ENCODE data around the gene PHF10. TPM values are rescaled to one million over a fixed set of nuclear protein-coding genes. Genes with fewer than 3 reads are reported as not detected.

PHF10 gene
- total RNA-seq, 1 donor from 2014 or later = 46.1 TPM

DNA sequence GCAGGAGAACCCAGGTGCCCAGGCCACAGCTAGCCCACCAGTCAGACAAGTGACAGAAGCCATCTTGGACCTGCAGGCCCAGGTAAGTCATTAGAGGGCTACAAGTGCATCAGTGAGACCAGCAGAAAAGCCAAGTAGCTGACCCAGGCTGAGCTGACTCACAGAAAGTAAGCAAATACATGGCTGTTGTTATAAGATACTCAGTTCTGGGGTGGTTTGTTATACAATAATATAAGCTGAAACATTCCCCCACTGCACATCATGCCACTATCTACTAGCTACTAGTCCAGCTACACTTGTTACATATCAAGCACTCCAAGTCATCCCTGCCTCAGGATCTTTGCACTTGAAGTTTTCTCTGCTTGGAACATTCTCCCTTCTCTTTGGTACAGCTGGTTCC, 17.0 kb upstream of the PHF10 start:
- DNase-seq (no peak), ATAC-seq (no peak)
- no peaks in the 10 kb centered on the region for H3K4me1 ChIP-seq
- no peaks in the 10 kb centered on the region for H3K27me3 ChIP-seq
- H3K27ac ChIP-seq = no peak overlapping the region
- TF ChIP-seq, protein P1, sequence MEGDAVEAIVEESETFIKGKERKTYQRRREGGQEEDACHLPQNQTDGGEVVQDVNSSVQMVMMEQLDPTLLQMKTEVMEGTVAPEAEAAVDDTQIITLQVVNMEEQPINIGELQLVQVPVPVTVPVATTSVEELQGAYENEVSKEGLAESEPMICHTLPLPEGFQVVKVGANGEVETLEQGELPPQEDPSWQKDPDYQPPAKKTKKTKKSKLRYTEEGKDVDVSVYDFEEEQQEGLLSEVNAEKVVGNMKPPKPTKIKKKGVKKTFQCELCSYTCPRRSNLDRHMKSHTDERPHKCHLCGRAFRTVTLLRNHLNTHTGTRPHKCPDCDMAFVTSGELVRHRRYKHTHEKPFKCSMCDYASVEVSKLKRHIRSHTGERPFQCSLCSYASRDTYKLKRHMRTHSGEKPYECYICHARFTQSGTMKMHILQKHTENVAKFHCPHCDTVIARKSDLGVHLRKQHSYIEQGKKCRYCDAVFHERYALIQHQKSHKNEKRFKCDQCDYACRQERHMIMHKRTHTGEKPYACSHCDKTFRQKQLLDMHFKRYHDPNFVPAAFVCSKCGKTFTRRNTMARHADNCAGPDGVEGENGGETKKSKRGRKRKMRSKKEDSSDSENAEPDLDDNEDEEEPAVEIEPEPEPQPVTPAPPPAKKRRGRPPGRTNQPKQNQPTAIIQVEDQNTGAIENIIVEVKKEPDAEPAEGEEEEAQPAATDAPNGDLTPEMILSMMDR (IDR thresholded peaks at IDR 0.05) = no peak
- no peaks in the 10 kb centered on the region for H3K9me3 ChIP-seq
- intact Hi-C loops (cut with DNase I) = no loop called here
- no peak overlapping the region for H3K4me3 ChIP-seq
- H3K36me3 ChIP-seq = no peaks in the 10 kb centered on the region

DNA sequence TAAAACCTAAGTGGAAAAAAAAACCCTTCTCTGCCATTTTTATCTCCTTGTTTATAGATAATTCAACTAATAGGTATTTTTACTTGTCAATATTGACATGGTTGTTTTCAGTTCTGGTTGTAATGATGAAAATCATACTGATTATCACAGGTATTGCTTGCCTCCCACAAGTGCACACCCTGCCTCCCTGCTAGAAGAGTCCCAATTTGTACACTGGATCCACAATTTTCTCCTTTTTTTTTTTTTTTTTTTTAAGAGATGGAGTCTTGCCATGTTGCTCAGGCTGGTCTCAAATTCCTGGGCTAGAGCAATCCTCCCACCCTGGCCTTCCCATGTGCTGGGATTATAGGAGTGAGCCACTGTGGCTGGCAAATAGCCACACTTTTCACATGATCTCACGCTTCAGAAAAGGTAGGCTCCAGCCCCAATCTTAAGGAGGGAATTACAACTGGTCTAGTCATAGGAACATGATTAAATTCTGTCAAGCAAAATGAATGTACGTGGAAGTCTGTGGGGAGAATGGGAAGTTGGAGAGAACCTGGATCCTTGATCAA, 14.8 kb upstream of the PHF10 start:
- H3K4me3 ChIP-seq = no peak overlapping the region
- ATAC-seq (no peak), DNase-seq (no peak)
- intact Hi-C loops (cut with DNase I) = no loop called here
- H3K27ac ChIP-seq = no peak overlapping the region
- TF ChIP-seq, protein P1 (IDR thresholded peaks at IDR 0.05) = no peak
- H3K4me1 ChIP-seq = no peaks in the 10 kb centered on the region
- no peaks in the 10 kb centered on the region for H3K9me3 ChIP-seq
- no peaks in the 10 kb centered on the region for H3K27me3 ChIP-seq
- H3K36me3 ChIP-seq = no peaks in the 10 kb centered on the region

DNA sequence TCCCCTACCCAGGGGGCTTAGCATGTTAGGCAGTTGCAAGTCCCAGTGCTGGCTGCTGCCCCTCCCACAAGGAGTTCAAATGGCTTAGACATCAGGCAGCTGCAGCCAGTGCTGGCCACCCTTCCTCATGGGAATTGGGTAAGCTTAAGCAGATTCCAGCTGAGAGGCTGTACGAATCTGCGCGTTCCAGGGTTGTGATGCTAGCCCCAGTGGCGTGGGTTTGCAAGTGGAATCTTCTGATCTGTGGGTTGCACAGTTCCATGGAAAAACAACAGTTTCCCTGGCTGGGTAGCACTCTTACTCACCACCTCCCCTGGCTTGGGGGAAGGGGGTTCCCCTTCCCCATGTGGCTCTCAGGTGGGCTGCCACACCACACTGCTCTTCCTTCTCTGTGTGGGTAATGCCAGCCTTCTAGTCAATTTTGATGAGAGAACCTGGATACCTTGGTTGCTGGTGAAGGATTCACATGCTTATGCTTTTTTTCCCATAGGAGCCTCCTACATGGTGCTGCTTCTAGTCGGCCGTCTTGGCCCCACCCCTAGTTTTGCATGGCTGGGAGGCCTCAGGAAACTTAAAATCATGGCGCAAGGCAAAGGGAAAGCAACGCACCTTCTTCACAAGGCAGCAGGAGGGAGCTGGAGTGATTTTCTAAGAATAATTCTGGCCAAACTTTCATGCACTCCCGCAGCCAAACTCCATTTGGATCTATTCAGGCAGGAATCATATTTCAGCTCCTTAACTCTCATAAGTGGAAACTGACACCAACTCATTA, 14.1 kb upstream of the PHF10 start:
- no peaks in the 10 kb centered on the region for H3K36me3 ChIP-seq
- H3K4me1 ChIP-seq = no peaks in the 10 kb centered on the region
- H3K9me3 ChIP-seq = no peaks in the 10 kb centered on the region
- H3K27me3 ChIP-seq = no peaks in the 10 kb centered on the region
- no peak overlapping the region for H3K27ac ChIP-seq
- no peak for DNase-seq
- H3K4me3 ChIP-seq = no peak overlapping the region
- intact Hi-C loops (cut with DNase I) = no loop called here
- TF ChIP-seq, protein P1 (IDR thresholded peaks at IDR 0.05) = no peak
- ATAC-seq = no peak

DNA sequence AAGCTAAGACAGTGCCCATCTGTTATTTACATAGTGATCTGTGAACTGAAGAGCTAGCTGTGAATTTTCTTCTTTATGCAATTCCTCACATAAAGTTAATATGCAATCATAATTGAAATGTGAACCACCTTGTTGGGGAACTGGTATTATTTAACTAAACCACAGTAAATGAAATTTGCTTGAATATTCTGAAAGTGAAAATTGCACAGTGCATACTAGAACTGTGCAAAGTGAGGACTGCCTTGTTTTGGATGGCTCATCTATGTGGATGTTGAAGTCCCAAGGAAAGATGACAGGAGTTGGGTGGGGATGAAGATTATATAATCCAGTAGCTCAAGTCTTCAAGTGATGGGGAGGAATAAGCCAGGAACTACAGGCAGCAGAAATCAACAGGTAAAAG, 5.7 kb upstream of the PHF10 start:
- Histone ChIP-seq H3K4me1 (peaks cover 7% of the 10 kb centered on the region), H3K4me3 (no peak overlapping the region), H3K9me3 (no peaks in the 10 kb centered on the region), H3K36me3 (no peaks in the 10 kb centered on the region), H3K27me3 (no peaks in the 10 kb centered on the region), H3K27ac (no peak overlapping the region)
- TF ChIP-seq, protein P1 (IDR thresholded peaks at IDR 0.05) = no peak
- intact Hi-C loops (cut with DNase I) = no loop called here
- no peak for DNase-seq
- ATAC-seq = no peak

DNA sequence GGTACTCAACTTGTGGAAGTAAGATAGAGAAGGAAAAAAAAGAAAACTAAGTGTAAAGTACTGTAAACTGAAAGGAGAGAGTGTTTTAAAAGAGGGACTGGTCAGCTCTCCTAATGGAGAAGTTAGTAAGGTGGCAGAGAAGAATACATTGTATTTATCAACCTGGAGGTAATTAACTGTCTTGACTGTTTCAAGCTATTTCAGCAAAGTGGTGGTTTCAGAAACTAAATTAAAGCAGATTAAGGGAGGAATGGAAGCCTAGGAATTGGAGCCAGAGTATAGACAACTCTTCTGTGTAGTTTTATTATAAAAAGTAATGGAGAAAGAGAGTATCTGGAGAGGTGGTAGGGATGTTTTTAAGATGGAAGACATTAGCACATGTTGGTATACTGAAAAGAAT, 2.7 kb upstream of the PHF10 start:
- ATAC-seq = no peak
- no peak overlapping the region for H3K4me3 ChIP-seq

More for the DNA sequence above, 2.7 kb upstream of the PHF10 start:
- Histone ChIP-seq H3K36me3 (no peaks in the 10 kb centered on the region), H3K4me1 (peaks cover 7% of the 10 kb centered on the region), H3K27me3 (no peaks in the 10 kb centered on the region), H3K27ac (no peak overlapping the region), H3K9me3 (no peaks in the 10 kb centered on the region)
- TF ChIP-seq, protein P1 (IDR thresholded peaks at IDR 0.05) = no peak
- no peak for DNase-seq
- intact Hi-C loops (cut with DNase I) = no loop called here

Data from upper lobe of right lung (tissue), 1 donor.